Fibroblast of mammary gland (primary cell): Measurements from ENCODE around the gene IQGAP2.

Experiments used
- DNase-seq: peaks from one replicate; pipeline ENCODE4 v3.0.0-alpha.2; 2010; ENCODE audit warnings: low read depth
- H3K4me3 ChIP-seq: 2 replicates; pipeline ENCODE4 v1.5.1; 2011; ENCODE audit warnings: low read depth, mild to moderate bottlenecking, low read length, moderate library complexity; ENCODE audit not compliant: control insufficient read depth
- CTCF ChIP-seq: conservative IDR thresholded peaks from 2 replicates; pipeline ENCODE4 v1.5.1; 2011; ENCODE audit warnings: low read depth, low read length, inconsistent platforms; ENCODE audit not compliant: control insufficient read depth, insufficient read depth

IQGAP2 gene

GRCh38 chr5:76745670-76746069 lies 342.6 kb downstream of the IQGAP2 start:
- no peak overlapping the region for H3K4me3 ChIP-seq
- TF ChIP-seq CTCF: no peak
- DNase-seq: no peak

- no peak for TF ChIP-seq CTCF
- DNase-seq: no peak
- no peak overlapping the region for H3K4me3 ChIP-seq
These were observed 343.6 kb downstream of the IQGAP2 start for GRCh38 chr5:76746677-76747076.

GRCh38 chr5:76747706-76748105 lies 344.6 kb downstream of the IQGAP2 start:
- no peak for TF ChIP-seq CTCF
- no peak for DNase-seq
- H3K4me3 ChIP-seq: no peak overlapping the region

- no peak overlapping the region for H3K4me3 ChIP-seq
- no peak for TF ChIP-seq CTCF
- DNase-seq: no peak
These were observed 348.2 kb downstream of the IQGAP2 start for GRCh38 chr5:76751291-76751690.

- no peak overlapping the region for H3K4me3 ChIP-seq
- no peak for TF ChIP-seq CTCF
- DNase-seq: no peak
These were observed 351.6 kb downstream of the IQGAP2 start for GRCh38 chr5:76754668-76755078.

- no peak overlapping the region for H3K4me3 ChIP-seq
- no peak for TF ChIP-seq CTCF
- no peak for DNase-seq
These were observed 352.9 kb downstream of the IQGAP2 start for GRCh38 chr5:76755779-76756637.
